Liver (tissue), 9 donors: ENCODE measurements around the gene RERE. TPM values are rescaled to one million over a fixed set of nuclear protein-coding genes. Genes with fewer than 3 reads are reported as not detected.
A peak's percentile ranks its signal among the peaks of the same experiment; 100 is the strongest.

ENCODE experiments used
- DNase-seq: peaks from one replicate; pipeline ENCODE4 v3.0.0-alpha.2; 2017; ENCODE audit warnings: low spot score
- H3K27ac ChIP-seq, 2 donors: one replicate each; pipeline ENCODE4 v1.7.0; 2013; ENCODE audit warnings: inconsistent platforms in 2 of 2, low read length in 2 of 2, control low read depth in 1 of 2, low read depth in 1 of 2, mild to moderate bottlenecking in 1 of 2
- H3K27me3 ChIP-seq, 4 donors: one replicate each; pipeline versions ENCODE4 v1.6.1 to v1.7.0; 2013; ENCODE audit warnings: low read length in 3 of 4, inconsistent platforms in 1 of 4, mild to moderate bottlenecking in 1 of 4, moderate library complexity in 1 of 4; ENCODE audit not compliant: control insufficient read depth in 4 of 4, insufficient read depth in 4 of 4
- H3K36me3 ChIP-seq, 4 donors: one replicate each; pipeline versions ENCODE4 v1.6.1 to v1.7.0; 2013; ENCODE audit warnings: low read length in 3 of 4, mild to moderate bottlenecking in 3 of 4, low read depth in 1 of 4, moderate library complexity in 1 of 4; ENCODE audit not compliant: control insufficient read depth in 4 of 4, insufficient read depth in 3 of 4
- H3K4me1 ChIP-seq, 4 donors: one replicate each; pipeline versions ENCODE4 v1.6.1 to v1.7.0; 2013; ENCODE audit warnings: low read length in 3 of 4, mild to moderate bottlenecking in 3 of 4, moderate library complexity in 1 of 4; ENCODE audit not compliant: control insufficient read depth in 4 of 4, insufficient read depth in 4 of 4
- H3K4me3 ChIP-seq, 3 donors: one replicate each; pipeline versions ENCODE4 v1.6.1 to v1.7.0; 2013; ENCODE audit warnings: low read length in 3 of 3, control low read depth in 1 of 3, low read depth in 1 of 3, mild to moderate bottlenecking in 1 of 3
- H3K9ac ChIP-seq, 2 donors: one replicate each; pipeline ENCODE4 v1.7.0; 2013; ENCODE audit warnings: low read length in 2 of 2, mild to moderate bottlenecking in 2 of 2, moderate library complexity in 2 of 2, control low read depth in 1 of 2, low read depth in 1 of 2
- H3K9me3 ChIP-seq, 4 donors: one replicate each; pipeline versions ENCODE4 v1.6.1 to v1.7.0; 2013; ENCODE audit warnings: low read length in 3 of 4; ENCODE audit not compliant: control insufficient read depth in 4 of 4
- CTCF ChIP-seq: fragments of 150-350 bp; IDR thresholded peaks from 2 replicates; pipeline ENCODE4 v1.5.1; 2017; ENCODE audit warnings: improper control_type of control experiment, low read depth, low read length; ENCODE audit not compliant: missing input control
- EGR1 ChIP-seq, 2 donors: IDR thresholded peaks; 2 replicates each; pipeline ENCODE4 v1.6.1; 2016 to 2018; ENCODE audit warnings: antibody characterized with exemption in 2 of 2, low read depth in 2 of 2
- GABPA ChIP-seq, 2 donors: IDR thresholded peaks in 1 of 2; conservative IDR thresholded peaks in 1 of 2; 2 replicates each; pipeline ENCODE4 v1.6.1; 2016; ENCODE audit warnings: antibody characterized with exemption in 2 of 2, mild to moderate bottlenecking in 1 of 2, moderate library complexity in 1 of 2
- HNF4A ChIP-seq, 2 donors: conservative IDR thresholded peaks; 2 replicates each; pipeline ENCODE4 v1.6.1; 2016; ENCODE audit warnings: antibody characterized with exemption in 2 of 2, mild to moderate bottlenecking in 2 of 2
- NR2F2 ChIP-seq: IDR thresholded peaks from 2 replicates; pipeline ENCODE4 v1.6.1; 2016; ENCODE audit warnings: antibody characterized with exemption
- RAD21 ChIP-seq, 2 donors: IDR thresholded peaks; 2 replicates each; pipeline ENCODE4 v1.6.1; 2016; ENCODE audit warnings: antibody characterized with exemption in 2 of 2, mild to moderate bottlenecking in 2 of 2
- REST ChIP-seq: IDR thresholded peaks from 2 replicates; pipeline ENCODE4 v1.6.1; 2016; ENCODE audit warnings: antibody characterized with exemption, mild to moderate bottlenecking
- RXRA ChIP-seq, 2 donors: IDR thresholded peaks; 2 replicates each; pipeline ENCODE4 v1.6.1; 2017 to 2018; ENCODE audit warnings: antibody characterized with exemption in 2 of 2, mild to moderate bottlenecking in 1 of 2
- SP1 ChIP-seq: IDR thresholded peaks from 2 replicates; pipeline ENCODE4 v1.6.1; 2018; ENCODE audit warnings: antibody characterized with exemption, mild to moderate bottlenecking
- YY1 ChIP-seq: IDR thresholded peaks from 2 replicates; pipeline ENCODE4 v1.6.1; 2016; ENCODE audit warnings: antibody characterized with exemption, mild to moderate bottlenecking
- WGBS: extraction: QIAGEN DNeasy Blood & Tissue Kit; methylation state at CpG from one replicate; pipeline ENCODE4 v1.1.7; 2013; 5-methylcytosine and 5-hydroxymethylcytosine counted together
- polyA plus RNA-seq, 2 donors: library from polyadenylated mRNA; stranded (reverse) in 1 of 2; unstranded in 1 of 2; fragments of 200-250 nt in 1 of 2; fragments of >200 nt in 1 of 2; fragmentation: Nextera tagmentation in 1 of 2; extraction: Ambion mirVana in 1 of 2; gene quantifications; one replicate each; pipeline versions ENCODE4 v1.2.1 to v1.2.3, GENCODE V29; 2013 to 2015
- total RNA-seq, 2 donors: library from RNA; depleted of rRNA; stranded (reverse); fragments of >200 nt; gene quantifications; one replicate each; pipeline ENCODE4 v1.2.3, GENCODE V29; 2014
- TF ChIP-seq, protein P1 (sequence below): IDR thresholded peaks from 2 replicates; pipeline ENCODE4 v1.6.1; 2016; ENCODE audit warnings: antibody characterized with exemption
- donor health status: healthy.
- donor health status: healthy.
- donor health status: healthy.
- donor health status: healthy.
- donor health status: healthy.

RERE gene
- total and polyA plus RNA-seq, 4 donors, result 9.8 to 49.1 (median 24.8) TPM

GRCh38 chr1:8315573-8316475, 501.6 kb downstream of the RERE start:
- Histone ChIP-seq H3K36me3 (peaks cover 0 to 2% (median 0%) of the 10 kb centered on the region in 4 donors), H3K27me3 (no peaks in the 10 kb centered on the region)

DNA sequence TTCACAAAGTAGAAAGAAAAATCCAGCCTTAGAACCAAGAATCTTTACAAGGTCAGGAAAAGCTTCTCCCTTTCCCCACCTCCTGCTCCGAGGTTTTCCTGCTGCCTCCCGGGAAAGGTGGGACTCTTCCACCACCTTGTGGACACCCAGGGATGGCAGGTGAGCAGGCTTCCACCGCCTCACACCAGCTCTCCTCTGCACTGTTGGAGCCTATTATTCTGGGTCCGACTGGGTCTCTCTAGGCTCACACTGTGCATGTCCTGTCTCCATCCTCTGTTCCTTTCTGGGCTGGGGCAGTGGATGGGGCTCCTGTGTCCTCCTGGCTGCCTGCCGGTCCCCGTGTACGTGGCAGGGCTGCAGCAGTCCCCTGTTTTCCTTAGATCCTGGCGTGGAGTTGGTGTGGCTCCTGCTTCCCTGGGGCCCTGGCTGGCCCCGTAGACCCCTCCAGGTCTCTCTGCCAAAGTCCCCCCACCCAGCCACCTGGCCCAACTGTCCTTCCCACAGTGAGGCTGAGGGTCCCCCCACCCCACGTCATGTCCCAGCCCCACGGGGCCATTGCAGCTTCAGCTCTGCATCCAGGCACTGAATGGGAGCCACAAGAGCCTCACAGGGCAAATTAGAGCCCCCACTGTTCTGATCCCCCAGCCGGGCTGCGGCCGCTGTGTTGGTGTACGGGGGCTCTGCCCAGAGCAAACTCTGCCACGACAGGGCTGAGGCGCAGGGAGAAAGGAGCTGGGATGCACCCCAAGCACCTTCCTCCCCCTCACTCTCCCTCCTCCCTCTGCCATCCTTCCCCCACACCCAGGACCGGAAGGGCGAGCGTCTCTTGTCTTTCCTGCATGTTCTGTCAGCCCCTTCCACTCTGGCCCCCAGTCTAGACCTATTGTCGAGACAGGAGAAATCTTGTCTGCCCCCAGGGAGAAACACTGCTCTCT, 502.8 kb downstream of the RERE start:
- no peaks in the 10 kb centered on the region for H3K9me3 ChIP-seq
- WGBS, result 49% methylated on average over 21 of the region's 21 CpGs
- no peaks in the 10 kb centered on the region for H3K27me3 ChIP-seq
- H3K4me3 ChIP-seq, result no peak overlapping the region
- peaks cover 0 to 2% (median 0%) of the 10 kb centered on the region in 4 donors for H3K36me3 ChIP-seq
- DNase-seq, result peak; percentile 63
- no peak overlapping the region for H3K9ac ChIP-seq
- TF ChIP-seq EGR1 (IDR thresholded peaks at IDR 0.05; ENCODE audit: low read depth in 2 of 2) (no peak), RAD21 (IDR thresholded peaks at IDR 0.05) (peak; percentile 98 to 99), SP1 (no peak), GABPA (IDR thresholded peaks at IDR 0.05 in 1 of 2, conservative IDR thresholded peaks at IDR 0.05 in 1 of 2) (no peak), RXRA (IDR thresholded peaks at IDR 0.05) (peak in 1 of 2 donors; percentile 42), REST (no peak), NR2F2 (no peak), HNF4A (conservative IDR thresholded peaks at IDR 0.05) (no peak), YY1 (no peak), CTCF (peak; percentile 95)
- H3K4me1 ChIP-seq, result peaks cover 13 to 57% (median 33%) of the 10 kb centered on the region in 4 donors
- H3K27ac ChIP-seq, result peak overlapping the region in 1 of 2 donors; percentile 98

More at GRCh38 chr1:8315573-8316475, 501.6 kb downstream of the RERE start:
- H3K9me3 ChIP-seq, result no peaks in the 10 kb centered on the region
- 86% methylated on average over 14 of the region's 14 CpGs for WGBS
- no peak overlapping the region for H3K4me3 ChIP-seq
- H3K9ac ChIP-seq, result no peak overlapping the region
- DNase-seq, result no peak
- peaks cover 13 to 57% (median 33%) of the 10 kb centered on the region in 4 donors for H3K4me1 ChIP-seq
- no peak overlapping the region for H3K27ac ChIP-seq
- no peak for TF ChIP-seq SP1
- TF ChIP-seq, protein P1, sequence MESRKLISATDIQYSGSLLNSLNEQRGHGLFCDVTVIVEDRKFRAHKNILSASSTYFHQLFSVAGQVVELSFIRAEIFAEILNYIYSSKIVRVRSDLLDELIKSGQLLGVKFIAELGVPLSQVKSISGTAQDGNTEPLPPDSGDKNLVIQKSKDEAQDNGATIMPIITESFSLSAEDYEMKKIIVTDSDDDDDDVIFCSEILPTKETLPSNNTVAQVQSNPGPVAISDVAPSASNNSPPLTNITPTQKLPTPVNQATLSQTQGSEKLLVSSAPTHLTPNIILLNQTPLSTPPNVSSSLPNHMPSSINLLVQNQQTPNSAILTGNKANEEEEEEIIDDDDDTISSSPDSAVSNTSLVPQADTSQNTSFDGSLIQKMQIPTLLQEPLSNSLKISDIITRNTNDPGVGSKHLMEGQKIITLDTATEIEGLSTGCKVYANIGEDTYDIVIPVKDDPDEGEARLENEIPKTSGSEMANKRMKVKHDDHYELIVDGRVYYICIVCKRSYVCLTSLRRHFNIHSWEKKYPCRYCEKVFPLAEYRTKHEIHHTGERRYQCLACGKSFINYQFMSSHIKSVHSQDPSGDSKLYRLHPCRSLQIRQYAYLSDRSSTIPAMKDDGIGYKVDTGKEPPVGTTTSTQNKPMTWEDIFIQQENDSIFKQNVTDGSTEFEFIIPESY, result no peak
- TF ChIP-seq NR2F2, result no peak
- no peak for TF ChIP-seq GABPA (IDR thresholded peaks at IDR 0.05 in 1 of 2, conservative IDR thresholded peaks at IDR 0.05 in 1 of 2)
- TF ChIP-seq HNF4A (conservative IDR thresholded peaks at IDR 0.05), result peak in 1 of 2 donors; percentile 27
- peak in 1 of 2 donors; percentile 8 for TF ChIP-seq RAD21 (IDR thresholded peaks at IDR 0.05)
